Inferior parietal cortex (tissue), 1 donor: ENCODE data around the gene ALLC.
A peak's percentile ranks its signal among the peaks of the same experiment; 100 is the strongest.

Experiments used
- DNase-seq: peaks from one replicate; pipeline ENCODE4 v3.0.0-alpha.2; 2016; ENCODE audit errors: extremely low spot score

Gene ALLC

DNA sequence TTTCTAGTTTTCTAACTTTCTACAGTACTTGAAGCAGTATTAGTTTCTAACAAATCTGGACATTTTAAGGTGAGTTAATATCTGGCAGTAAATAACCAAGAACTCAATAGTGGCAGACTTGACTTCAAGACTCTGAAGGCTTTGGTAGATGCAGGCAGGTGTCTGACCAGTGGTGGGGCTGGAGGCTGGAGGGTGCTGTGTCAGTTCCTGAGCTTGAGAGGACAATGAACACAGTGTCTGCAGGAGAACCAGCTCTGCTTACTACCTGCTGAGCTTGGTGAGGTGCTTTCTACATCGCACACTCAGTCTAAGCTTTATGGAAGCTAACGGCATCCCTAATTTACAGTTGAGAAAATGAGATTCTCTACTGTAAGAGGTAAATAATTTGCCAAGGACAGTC, 21.2 kb downstream of the ALLC start:
- no peak for DNase-seq

DNA sequence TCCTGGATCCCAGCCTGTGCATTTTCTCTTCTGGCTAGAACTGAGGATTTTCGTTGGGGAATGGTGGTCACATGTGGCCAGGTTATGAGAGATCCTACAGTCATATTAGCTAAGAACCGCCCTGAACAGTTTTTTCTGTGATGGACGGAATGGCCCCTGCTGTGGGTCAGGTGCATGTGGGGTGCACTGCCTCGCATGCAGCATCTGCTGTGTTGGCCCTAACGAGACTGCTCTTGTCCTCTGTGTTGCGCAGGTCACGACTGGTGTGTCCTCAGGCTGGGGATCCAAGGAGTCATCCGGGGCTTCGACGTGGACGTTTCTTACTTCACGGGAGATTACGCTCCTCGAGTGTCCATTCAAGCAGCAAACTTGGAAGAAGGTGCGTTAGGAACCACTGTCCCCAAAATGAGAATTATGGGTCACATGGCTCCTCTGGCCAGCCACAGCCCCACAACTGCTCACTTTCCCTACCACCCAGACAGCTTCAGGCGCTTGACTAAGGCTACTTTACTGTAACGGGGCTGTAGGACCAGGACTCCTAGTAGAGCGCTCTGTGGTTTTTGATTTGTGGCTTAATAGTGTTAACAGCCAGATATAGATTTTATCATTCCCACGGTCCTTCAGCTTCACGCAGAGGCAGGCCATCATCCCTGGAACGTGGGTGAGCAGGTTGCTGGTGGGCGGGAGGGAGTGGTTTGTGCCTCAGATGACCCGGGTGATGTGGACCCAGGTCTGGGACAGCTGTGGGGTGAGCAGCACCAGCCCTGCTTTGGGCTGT, 21.8 kb downstream of the ALLC start:
- DNase-seq: no peak

DNA sequence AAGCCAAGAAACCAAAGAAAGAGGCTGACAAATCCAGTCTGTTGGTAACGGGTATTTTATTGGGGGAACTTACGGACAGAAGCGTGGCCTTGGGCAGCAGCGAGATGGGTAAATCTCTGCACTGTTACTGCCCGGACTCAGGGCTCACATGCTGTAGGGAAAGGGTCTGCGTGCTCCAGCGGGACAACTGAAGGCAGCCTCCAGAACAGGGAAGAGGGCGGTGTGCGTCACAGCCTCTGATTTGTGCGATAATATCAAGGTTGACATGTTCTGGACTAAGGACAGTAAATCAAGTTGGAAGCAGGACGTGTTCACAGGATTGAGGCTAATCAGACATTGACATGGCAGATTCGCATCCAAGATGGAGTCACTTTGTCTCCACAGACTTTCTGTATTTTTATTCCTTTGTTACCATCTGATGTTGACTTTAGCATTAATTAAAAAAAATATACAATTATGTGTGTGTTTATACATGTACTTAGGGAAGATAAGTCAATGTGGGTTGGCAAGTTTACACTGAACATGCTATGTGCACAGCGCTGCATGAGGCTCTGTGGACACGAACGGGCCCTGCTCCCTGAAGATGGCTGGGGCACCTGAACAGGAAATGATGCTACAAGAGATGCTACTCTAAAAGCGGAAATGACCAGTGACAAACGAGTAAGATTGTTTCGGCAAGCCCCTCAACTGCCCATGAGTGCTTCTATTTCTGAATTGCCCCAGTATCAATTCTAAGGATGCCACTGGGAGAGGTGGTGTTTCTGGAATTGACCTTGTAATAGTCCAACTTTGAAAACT, 22.7 kb downstream of the ALLC start:
- no peak for DNase-seq

DNA sequence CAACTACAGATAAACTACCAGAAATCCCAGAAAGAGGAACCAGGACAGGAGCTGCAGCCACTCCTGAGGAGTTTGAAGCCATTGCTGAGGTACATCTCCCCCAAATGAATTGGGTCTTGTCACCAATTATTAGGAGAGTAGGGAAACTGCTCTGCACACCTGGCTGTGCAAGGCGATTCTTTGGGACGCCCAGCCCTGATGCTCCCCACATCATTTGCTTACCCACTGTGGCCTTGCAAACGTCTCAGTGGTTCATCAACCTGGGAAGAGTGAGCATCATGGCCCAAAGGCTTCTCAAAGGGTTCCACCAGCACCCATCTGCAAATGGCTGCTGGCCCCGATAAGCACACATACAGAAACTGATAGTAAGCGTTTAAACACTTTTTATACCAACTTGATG, 23.6 kb downstream of the ALLC start:
- DNase-seq: no peak

DNA sequence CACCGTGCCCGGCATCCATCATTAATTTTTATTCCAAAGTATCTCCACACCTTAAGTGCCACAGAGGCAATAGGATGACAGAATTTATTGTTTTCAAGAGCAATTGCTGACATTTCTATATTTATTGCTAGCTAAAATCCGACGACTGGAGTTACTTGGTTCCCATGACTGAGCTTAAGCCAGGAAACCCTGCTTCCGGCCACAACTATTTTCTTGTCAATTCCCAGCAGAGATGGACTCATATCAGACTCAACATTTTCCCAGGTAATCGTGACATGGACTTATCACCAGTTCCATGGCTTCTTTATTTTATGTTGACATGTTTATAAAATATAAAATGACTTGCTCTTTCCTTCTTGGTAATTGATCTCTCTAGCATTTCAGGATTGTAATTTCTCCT, 24.8 kb downstream of the ALLC start:
- DNase-seq: no peak

DNA sequence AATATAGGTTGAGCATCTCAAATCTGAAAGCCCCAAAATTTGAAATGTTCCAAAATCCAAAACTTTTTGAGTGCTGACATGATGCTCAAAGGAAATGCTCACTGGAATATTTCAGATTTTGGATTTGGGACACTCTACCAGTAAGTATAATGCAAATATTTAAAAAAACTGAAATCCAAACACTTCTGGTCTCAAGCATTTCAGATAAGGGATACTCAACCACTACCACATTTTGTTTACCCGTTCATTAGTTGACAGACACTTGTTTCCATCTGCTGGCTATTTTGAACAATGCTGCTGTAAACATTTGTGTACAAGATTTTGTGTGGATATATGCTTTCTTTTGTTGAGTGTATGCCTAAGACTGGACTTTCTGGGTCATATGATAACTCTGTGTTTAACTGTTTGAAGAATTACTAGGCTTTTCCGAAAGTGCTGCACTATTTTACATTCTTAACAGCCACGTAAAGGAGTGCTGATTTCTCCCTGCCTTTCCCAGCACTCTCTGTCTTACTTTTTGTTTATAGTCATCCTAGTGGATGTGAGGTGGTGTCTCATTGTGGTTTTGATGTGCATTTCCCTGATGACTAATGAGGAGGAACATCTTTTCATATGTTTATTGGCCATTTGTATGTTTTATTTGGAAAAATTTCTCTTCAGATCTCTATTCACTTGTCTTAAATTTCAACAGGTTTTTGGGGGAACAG, 25.9 kb downstream of the ALLC start:
- DNase-seq: no peak

DNA sequence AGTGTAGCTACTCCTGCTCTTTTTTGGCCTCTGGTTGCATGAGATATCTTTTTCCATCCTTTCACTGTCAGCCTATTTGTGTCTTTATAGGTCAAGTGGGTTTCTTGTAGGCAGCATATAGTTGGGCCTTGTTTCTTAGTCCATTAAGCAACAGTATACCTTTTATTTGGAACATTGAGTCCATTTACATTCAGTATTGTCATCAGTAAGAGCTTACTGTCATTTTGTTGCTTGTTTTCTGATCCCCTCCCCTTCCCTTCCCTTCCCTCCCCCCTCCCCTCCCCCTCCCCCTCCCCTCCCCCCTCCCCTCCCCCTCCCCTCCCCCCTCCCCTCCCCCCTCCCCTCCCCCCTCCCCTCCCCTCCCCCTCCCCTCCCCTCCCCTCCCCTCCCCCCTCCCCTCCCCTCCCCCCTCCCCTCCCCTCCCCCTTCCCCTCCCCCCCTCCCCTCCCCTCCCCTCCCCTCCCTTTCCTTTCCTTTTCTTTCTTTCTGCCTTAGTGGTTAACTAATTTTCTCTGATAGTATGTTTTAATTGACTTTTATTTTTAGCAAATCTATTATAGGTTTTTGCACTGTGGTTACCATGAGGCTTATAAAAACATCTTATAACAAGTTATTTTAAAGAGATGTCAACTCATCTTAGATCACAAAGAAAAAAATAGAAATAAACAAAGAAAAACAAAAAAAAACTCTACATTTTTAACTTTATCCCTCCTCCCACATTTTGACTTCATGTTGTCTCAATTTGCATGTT, 32.2 kb downstream of the ALLC start:
- DNase-seq: no peak

DNA sequence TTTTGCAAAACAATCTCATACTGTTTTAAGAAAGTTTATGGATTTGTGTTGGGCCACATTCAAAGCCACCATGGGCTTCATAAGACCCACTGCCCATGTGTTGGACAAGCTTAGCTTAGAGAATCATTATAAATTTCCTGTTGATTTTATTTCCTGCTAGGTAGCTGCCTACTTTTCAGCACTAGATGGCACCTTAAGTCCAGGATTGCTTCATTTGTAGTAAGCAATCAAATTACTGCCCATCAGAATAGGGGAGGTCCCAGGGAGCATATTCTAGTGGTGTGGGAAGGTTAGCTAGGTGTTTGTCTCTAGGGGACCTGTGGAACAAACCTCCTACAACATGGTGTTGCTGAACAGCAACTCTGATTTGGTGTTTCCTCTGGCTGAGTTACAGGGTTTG, 34.4 kb downstream of the ALLC start:
- no peak for DNase-seq

DNA sequence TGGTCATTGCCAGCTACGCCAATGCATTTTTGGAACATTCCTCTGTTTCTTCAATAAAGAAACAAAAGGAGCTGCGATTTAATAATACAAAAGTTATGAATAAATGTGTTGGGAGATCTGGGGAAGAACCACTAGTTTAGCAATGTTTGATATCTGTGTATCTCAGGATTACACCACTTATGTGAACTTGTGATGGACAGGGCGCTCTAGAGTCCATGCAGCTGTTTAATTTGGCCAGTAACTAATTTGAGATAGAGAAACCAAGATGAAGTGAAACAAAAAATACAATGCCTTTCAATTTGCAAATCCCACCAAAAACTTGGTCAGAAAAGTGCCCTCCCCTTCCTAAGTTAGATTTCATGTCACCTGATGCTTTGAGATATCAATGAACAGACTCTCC, 38.5 kb downstream of the ALLC start:
- no peak for DNase-seq

DNA sequence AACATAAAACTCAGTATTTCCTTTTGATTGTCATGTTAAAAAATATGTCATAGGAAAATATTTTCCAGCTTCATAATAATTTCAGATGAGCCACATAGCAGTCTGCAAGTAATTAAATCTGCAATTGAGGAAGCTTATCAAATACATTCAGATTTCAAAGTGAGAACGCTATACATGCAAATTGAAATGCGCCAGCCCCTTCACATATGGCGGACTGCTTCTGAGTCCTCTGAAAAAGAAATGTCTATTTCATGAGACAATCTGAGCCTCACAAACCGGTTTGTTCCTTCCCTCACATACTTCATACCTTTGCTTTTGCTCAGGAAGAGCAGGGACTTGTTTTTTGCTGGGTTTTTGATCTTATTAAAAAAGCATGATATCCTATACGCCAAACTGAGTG, 43.1 kb downstream of the ALLC start:
- no peak for DNase-seq

DNA sequence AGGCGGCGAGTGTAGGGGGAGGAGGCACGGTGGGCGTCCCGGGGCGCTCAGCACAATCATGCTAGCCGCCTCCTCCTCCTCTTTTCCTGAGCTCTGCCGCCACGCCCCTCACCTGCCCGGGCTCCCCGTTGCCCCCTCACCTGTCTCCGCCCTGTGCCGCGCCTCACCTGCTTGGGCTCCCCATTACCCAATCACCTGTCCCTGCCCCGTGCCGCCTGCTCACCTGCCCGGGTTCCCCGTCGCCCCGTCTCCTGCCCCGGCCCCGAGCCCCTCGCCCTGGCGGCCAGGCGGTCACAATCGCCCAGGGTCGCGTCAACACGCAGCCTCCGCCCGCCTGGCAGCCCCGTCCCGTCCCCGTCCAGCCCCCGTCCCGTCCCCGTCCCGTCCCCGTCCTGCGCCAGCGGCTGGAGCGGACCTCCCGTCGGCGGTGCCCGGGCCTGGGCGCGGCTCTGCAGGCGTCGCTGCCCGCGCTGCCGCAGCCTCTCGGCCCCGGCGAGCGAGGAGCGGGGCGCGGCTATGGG, 45.3 kb downstream of the ALLC start, which contains the start of gene DCDC2C:
Gene DCDC2C (plus strand): TSS at position 340 of the 521 bp plus-strand sequence. CDS start 177 bp downstream, at position 517.
- DNase-seq: no peak

DNA sequence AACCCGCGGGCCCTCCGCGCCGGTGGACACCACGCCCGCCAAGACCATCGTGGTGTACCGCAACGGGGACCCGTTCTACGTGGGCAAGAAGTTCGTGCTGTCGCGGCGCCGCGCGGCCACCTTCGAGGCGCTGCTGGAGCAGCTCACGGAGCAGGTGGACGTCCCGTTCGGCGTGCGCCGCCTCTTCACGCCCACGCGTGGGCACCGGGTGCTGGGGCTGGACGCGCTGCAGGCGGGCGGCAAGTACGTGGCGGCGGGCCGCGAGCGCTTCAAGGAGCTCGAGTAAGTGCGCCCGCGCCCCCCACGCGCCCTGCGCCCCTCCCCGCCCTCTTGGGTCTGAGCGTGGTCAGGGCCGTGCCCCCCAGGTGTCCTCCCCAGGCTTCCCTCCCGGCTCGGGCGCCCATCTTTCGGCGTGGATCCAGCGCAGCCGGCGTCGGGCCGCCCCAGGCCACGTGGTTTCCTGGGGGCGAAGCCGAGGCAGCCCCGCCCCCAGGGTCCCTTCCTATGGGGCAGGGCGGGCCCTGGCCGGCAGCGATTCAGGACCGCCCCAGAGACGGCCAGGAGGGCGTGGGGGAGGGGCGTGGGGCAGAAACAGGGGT, 45.9 kb downstream of the ALLC start:
- no peak for DNase-seq

DNA sequence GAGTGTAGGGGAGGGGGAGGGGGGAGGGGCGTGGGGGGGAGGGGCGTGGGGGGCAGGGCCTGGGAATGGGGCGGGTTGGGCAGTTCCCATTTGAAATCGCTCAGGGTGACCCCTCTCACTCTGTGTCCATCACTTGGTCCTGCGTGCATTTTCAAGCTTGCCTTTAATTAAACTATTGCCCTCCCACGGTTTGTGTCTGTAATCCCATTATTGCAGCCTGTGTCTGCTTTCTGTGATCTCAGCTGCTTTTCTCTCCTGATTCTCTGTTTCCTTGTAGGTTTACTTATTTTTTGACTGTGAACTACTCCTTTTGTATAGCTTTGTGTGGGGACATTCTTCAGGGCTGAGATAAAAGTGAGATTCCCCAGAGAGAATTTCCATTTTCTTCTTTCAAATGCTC, 46.7 kb downstream of the ALLC start:
- no peak for DNase-seq

DNA sequence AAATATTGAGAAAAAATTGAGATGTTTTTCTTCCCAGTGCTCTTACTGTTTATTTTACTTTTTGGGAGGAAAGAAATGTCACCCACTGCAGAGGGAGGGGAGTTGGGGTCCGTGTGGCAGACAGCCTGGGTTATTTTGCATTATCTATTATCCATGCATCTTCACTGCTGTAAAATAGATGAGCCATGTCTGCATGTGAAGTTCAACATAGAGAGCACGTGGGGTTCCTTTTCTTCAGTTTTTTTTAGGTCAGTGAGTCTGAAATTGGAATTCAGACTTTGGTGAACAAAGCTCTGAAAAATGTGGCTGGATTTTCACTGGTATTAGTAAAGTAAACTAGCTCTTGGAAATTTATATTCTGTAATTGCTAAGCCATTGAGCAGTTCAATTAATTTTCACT, 47.8 kb downstream of the ALLC start:
- no peak for DNase-seq

DNA sequence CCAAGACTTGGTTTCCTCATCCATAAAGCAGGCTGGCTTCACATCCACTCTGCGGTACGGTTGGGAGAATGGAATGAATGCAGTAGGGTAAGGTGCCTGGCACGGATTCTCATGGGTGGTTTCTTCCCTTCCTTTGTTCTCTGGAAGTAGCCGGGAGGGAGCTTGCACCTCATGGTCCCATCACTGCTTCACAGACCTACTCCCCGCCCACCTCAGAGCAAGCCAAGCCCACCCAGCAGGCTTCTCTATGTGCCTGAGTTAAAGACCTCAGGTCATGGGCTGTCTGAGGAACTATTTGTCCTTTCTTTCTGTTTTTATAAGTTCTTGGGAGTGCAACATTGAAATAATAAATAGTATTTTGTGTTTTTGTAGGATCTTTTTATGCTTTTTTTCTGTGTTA, 48.9 kb downstream of the ALLC start:
- DNase-seq: no peak

DNA sequence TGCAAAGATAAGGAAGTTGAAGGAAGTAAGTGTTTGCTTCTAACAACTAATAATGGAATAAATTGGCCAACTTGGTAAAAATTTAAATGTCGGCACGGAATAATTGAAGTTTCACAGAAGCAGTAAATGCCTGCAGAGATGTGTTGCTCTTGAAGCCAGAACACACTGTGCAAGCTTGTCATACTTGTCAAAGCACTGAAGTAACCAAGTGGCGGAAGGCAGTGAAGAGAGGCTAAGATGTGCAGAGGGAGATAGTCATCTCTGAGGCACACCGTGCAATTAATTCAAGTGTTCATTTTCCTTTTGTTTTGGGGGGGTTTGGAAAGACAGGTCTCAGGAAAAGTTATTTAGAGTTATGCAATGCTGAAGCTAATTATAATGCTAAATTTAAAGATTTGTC, 50.6 kb downstream of the ALLC start:
- DNase-seq: no peak

DNA sequence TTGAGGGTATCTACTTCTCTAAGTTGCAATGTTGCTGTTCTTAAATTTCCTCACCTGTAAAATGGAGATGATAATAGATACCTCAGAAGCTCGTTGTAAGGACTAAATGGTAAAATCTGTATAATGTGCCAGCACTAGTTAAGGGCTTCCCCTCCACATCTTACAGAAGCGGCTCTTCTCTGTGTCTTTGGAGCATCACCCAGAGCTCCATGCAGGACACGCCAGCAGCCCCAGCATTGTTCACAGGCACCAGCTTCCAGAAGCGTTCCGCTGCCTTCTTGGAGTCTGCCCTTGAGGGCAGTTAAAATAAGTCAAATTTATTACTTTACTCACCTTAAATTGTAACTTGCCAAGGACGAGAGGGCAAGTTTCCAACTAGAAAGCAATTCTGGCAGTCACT, 51.2 kb downstream of the ALLC start:
- no peak for DNase-seq

DNA sequence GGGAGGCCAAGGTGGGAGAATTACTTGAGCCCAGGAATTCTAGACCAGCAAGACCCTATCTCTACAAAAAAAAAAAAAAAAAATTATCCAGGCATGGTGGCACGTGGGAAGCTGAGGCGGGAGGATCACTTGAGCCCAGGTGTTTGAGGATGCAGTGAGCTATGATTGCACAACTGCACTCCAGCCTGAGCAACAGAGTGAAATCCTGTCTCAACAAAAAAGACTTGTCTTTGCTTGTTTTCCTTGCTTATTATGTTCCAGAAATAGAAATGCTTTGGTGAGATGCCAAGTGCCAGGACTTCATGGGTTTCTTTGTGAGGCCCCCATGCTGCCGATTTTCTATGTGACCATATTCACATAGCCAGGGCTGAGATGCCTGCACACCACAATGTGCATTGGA, 54.4 kb downstream of the ALLC start:
- DNase-seq: no peak

DNA sequence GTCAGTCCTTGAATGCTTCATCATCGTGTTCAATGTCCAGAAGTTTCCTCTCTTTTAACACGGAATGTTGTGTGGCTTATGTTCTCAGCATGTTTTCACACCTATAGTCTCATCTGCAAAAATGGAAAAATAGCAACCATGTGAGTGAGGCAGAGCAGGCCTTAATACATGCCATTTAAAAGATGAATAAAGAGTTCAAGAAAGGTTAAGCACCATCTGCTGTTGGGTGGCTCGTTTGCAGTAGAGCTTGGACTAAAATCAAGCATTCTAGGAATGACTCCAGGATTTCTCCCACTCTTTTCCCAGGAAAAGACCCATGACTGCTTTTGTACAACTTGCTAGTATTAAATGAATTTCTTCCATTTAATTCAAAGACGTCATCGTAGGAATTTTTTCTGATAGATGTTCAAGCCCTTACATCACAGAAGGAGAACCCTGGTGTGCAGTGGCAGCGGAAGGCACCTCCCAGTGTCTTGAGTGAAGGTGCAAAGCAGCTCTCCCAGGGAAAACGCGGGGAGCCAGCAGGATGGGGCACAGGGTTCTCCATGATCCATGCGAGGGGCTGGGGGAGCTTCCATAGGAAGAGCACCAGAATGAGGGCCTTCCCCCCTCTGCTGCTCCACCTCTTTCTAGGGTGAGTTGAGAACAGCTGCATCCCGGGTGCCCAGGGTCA, 55.0 kb downstream of the ALLC start:
- DNase-seq: peak; percentile 61

DNA sequence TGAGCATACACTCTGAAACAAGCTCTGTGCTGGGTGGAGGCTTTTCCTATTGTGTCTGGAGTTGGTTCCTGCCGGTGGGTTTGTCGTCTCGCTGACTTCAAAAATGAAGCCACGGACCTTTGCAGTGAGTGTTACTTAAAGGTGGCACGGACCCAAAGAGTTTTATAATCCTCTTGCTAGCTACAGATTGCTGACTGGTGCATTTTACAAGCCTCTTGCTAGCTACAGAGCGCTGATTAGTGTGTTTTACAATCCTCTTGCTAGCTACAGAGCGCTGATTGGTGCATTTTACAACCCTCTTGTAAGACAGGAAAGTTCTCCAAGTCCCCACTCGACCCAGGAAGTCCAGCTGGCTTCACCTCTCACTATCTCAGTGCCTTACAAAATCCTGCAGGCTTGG, 60.7 kb downstream of the ALLC start:
- no peak for DNase-seq

DNA sequence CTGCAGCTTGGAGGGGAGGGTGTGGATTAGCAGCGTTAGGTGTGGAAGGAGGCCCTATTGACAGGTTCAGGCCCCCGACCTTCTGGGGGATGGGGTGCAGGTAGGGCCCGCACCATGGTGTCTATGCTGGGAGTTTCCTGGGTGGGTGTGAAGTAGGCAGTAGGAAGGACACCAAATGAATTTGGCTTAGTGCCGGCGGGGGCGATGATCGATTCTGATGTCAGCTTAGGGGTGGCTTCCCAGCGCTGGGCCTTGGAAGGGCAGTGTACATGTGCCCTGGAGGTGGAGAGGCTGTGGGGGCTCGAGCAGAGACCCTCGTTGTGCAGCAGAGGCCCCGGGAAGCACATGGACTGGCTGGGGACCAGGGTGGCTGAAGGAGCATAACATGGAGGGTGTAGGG, 67.0 kb downstream of the ALLC start:
- DNase-seq: no peak
